Epithelial cell of proximal tubule (primary cell): ENCODE measurements around the gene SPATS2L. TPM values are rescaled to one million over a fixed set of nuclear protein-coding genes. Genes with fewer than 3 reads are reported as not detected.
"Not testable (repeated sequence)": the region's sequence is repeated elsewhere in the genome, so short reads cannot be mapped to it uniquely, and the experiment has no call there.

Source experiments
- DNase-seq: peaks from one replicate; pipeline ENCODE4 v3.0.0-alpha.2; 2011; ENCODE audit warnings: low read depth
- H3K4me3 ChIP-seq: 2 replicates; pipeline ENCODE4 v1.5.1; 2011; ENCODE audit warnings: low read depth, mild to moderate bottlenecking, low read length
- total RNA-seq: library from RNA; depleted of rRNA; stranded (reverse); fragments of >200 nt; gene quantifications from 2 replicates; pipeline ENCODE4 v1.2.3, GENCODE V29; 2015
- TF ChIP-seq, protein P1 (sequence below): conservative IDR thresholded peaks from 2 replicates; pipeline ENCODE4 v1.5.1; 2012; ENCODE audit warnings: low read depth, mild to moderate bottlenecking, low read length

Gene SPATS2L
- total RNA-seq, 1 donor from 2014 or later: 93.9 TPM

DNA sequence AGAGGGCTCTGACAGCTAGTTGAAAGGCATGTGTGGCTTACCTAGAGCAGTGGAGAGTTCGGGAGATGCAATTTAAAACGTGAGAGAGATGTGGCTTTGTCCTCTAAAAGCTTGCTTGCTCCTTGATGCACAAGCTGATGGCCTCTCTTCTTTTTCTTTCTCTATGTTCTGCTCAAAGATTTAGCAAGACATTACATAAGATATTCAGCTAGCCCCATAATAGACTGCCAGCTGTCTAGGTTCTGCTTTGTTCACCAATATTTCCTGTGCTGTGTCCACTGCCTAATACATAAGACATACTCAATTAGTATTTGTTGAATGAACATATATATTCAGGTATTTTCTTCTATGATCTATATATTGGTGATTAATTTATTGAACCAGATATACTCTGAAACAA, 31.1 kb downstream of the SPATS2L start:
- TF ChIP-seq, protein P1, sequence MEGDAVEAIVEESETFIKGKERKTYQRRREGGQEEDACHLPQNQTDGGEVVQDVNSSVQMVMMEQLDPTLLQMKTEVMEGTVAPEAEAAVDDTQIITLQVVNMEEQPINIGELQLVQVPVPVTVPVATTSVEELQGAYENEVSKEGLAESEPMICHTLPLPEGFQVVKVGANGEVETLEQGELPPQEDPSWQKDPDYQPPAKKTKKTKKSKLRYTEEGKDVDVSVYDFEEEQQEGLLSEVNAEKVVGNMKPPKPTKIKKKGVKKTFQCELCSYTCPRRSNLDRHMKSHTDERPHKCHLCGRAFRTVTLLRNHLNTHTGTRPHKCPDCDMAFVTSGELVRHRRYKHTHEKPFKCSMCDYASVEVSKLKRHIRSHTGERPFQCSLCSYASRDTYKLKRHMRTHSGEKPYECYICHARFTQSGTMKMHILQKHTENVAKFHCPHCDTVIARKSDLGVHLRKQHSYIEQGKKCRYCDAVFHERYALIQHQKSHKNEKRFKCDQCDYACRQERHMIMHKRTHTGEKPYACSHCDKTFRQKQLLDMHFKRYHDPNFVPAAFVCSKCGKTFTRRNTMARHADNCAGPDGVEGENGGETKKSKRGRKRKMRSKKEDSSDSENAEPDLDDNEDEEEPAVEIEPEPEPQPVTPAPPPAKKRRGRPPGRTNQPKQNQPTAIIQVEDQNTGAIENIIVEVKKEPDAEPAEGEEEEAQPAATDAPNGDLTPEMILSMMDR: no peak
- no peak overlapping the region for H3K4me3 ChIP-seq
- DNase-seq: no peak

DNA sequence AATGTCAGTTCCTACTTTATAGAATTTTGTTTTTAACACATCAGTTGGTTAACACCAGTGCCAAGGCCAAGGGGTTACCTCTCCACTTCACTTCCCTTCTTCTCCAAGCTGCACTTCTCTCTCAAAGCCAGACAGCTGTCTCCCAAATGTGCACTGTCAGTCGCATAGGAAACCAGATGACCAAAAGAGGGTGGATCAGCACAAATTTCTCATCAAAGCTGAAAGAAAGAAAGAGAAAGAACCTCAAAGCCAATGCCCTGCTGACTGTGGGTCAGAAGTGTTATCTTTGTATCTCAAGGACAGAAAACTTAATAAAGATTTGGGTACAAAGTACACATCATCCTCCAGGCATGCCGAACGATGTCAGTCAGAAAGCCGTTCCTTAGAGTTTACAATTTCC, 32.2 kb downstream of the SPATS2L start:
- H3K4me3 ChIP-seq: no peak overlapping the region
- TF ChIP-seq, protein P1: no peak
- no peak for DNase-seq

DNA sequence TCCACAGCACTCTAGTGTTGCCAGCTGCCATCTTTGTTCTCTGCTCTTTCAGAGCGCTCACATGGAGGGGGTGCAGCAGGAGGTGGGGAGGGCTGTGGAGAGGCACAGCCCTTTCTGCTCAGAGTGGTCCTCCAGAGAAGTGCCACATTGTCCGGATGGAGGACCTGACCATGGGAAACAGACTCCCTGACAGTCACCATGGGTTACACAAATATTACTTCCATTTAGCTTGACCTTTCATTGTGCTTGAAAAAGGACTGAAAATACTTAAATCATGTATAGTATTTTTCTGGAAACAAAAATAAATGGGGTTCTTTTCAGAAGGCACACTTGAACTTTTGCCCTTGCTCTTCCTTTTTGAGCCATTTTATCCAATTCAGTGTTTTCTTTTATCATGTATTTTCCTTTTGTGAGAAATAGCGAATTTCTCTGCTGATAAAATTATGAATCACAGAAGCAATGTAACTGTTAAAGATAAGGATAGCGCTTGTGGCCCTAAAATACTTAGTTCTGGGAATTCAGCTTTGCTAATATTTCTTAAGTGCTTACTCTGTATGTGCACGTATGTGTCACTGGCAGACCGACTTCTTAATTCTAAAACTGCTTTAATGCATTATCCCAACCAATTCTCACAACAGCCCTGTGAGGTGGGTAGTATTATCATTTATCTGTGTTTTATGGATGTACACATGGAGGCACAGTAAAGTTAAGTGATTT, 34.2 kb downstream of the SPATS2L start:
- DNase-seq: no peak
- no peak overlapping the region for H3K4me3 ChIP-seq
- TF ChIP-seq, protein P1: no peak

DNA sequence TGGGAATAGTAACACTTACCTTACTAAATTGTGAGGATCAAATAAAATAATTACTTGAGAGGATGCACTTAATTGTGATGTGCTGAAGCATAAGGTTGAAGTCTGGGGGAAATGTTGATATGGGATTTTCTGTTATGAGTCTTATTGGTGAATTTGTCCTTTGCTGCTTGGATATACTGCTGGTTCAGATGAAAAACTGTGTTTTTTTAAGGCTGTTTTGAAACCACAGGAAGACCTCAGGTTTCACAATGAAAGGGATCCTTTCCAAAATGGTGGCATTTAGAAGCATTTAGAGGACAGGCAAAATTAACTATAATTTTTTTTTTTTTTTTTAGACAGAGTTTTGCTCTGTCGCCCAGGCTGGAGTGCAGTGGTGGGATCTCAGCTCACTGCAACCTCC, 34.9 kb downstream of the SPATS2L start:
- TF ChIP-seq, protein P1: no peak
- no peak overlapping the region for H3K4me3 ChIP-seq
- no peak for DNase-seq

DNA sequence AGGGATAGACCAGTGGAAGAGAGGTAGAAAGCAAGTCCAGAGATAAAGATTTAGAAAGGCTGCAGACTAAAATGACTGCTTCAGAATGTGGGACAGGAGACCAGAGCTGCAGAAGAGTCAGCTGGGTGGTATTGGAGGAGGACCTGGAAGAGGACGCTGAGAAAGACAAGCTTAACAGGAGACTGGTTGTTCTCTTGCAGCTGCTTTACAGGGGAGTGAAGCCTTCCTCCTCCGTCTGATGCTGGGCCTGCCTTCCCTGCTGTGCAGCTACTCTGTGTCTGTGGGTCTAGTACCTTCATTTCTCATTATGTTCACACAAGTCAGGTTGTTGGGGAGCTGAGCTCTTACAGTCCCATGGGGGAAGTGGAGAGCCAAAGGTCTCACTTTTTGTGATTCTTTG, 35.7 kb downstream of the SPATS2L start:
- TF ChIP-seq, protein P1: no peak
- no peak for DNase-seq
- no peak overlapping the region for H3K4me3 ChIP-seq

DNA sequence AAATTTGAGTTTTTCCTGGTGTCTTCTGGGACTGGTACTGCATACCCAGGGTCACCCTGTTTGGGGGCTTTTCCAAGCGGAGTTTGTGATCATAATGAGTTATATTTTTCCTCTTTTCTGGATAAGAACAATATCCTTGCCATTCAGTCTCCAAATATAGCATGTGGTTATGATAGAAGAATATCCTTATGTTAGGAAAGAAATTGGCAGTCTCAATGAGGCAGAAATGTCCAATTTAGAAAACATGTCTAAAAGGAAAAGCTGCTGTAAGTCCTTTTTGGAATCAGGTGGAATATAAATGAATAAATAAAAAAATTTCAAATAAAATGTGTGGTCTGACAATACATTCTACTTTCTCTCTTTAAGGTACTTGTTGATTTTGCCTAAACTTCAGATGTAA, 36.2 kb downstream of the SPATS2L start:
- DNase-seq: no peak
- no peak overlapping the region for H3K4me3 ChIP-seq
- TF ChIP-seq, protein P1: no peak

DNA sequence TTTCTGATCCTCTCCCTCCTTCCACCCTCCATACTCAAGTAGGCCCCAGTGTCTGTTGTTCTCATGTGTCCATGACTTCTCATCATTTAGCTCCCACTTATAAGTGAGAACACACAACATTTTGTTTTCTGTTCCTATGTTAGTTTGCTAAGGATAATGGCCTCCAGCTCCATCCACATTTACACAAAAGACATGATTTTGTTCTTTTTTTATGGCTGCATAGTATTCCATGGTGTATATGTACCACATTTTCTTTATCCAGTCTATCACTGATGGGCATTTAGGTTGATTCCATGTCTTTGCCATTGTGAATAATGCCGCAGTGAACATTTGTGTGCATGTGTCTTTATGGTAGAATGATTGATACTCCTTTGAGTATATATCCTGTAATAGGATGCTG, 37.7 kb downstream of the SPATS2L start:
- H3K4me3 ChIP-seq, DNase-seq: not testable (repeated sequence)
